K562 (cell line): ENCODE data around the gene ZNF718. TPM values are rescaled to one million over a fixed set of nuclear protein-coding genes. Genes with fewer than 3 reads are reported as not detected.

Experiments
- ATAC-seq: fragments of 200-7000 bp; cut with Tn5 transposase; 3 replicates; pipeline ENCODE4 v1.9.1; 2020; ENCODE audit warnings: moderate library complexity
- BruUV-seq: library from RNA; stranded (reverse); fragments of 400-500 nt; replicated peaks from 2 replicates; lab custom pipeline; 2021; lab: Mats Ljungman, UMichigan
- CTCF ChIA-PET: fragments of 300-600 bp; formaldehyde crosslinking; extraction: SDS; loops from one replicate; lab custom pipeline; 2021; ENCODE audit warnings: low intra/inter-chr PET ratio; lab: Yijun Ruan, JAX
- POLR2A ChIA-PET: fragments of 300-600, 350-650 bp; sonication (Branson Sonifier 250); formaldehyde crosslinking; extraction: SDS; loops from one replicate; lab custom pipeline; 2021; ENCODE audit warnings: antibody characterized with exemption, inconsistent platforms; lab: Yijun Ruan, JAX
- DNase-seq, 4 experiments: peaks; one replicate each; pipeline versions ENCODE4 v3.0.0 to v3.0.0-alpha.2; 2011 to 2018; ENCODE audit warnings: low spot score in 3 of 4, mixed read lengths in 3 of 4; ENCODE audit errors: extremely low read depth in 1 of 4
- FAIRE-seq: peaks from 2 replicates; lab custom pipeline; 2011; peaks lifted over from hg19 to GRCh38; lab: Jason Lieb, UNC
- H2AFZ ChIP-seq: 2 replicates; pipeline ENCODE4 v1.6.0; 2011; ENCODE audit warnings: low read depth, low read length, control low read depth, inconsistent platforms
- H3K27ac ChIP-seq: fragments of 200-600 bp; 3 replicates; pipeline ENCODE4 v1.8.0; 2011; ENCODE audit warnings: low read depth, mild to moderate bottlenecking, control low read depth, inconsistent platforms, low read length, moderate library complexity, mixed read lengths; ENCODE audit errors: extremely low read depth
- H3K27me3 ChIP-seq, 2 experiments: fragments of 300-600 bp in 1 of 2; 2 replicates in 1 of 2; 3 replicates in 1 of 2; pipeline versions ENCODE4 v1.6.0 to v1.8.0; 2011; ENCODE audit warnings: inconsistent platforms in 2 of 2, low read length in 2 of 2, mild to moderate bottlenecking in 1 of 2, mixed read lengths in 1 of 2, moderate library complexity in 1 of 2; ENCODE audit not compliant: control insufficient read depth in 2 of 2, insufficient read depth in 2 of 2
- H3K36me3 ChIP-seq: fragments of 300-600 bp; 3 replicates; pipeline ENCODE4 v1.8.0; 2011; ENCODE audit warnings: mild to moderate bottlenecking, low read length, inconsistent platforms; ENCODE audit not compliant: control insufficient read depth, insufficient read depth
- H3K4me1 ChIP-seq, 2 experiments: fragments of 200-600 bp in 1 of 2; replicated peaks in 1 of 2; 2 replicates in 1 of 2; 3 replicates in 1 of 2; pipeline versions ENCODE4 v1.5.1 to v1.8.0; 2011; ENCODE audit warnings: inconsistent platforms in 2 of 2, low read length in 2 of 2, mild to moderate bottlenecking in 1 of 2, mixed read lengths in 1 of 2, moderate library complexity in 1 of 2; ENCODE audit not compliant: control insufficient read depth in 2 of 2, insufficient read depth in 2 of 2
- H3K4me2 ChIP-seq: 2 replicates; pipeline ENCODE4 v1.6.1; 2011; ENCODE audit warnings: low read length, control low read depth, inconsistent platforms, mixed read lengths; ENCODE audit not compliant: insufficient read depth
- H3K4me3 ChIP-seq: fragments of 200-600 bp; sonication (generic), shearing (Covaris generic); 2 replicates; pipeline ENCODE4 v1.5.1; 2016; ENCODE audit warnings: control low read depth, inconsistent platforms
- H3K79me2 ChIP-seq: fragments of 200-600 bp; 3 replicates; pipeline ENCODE4 v1.8.0; 2011; ENCODE audit warnings: low read length, inconsistent platforms; ENCODE audit not compliant: control insufficient read depth, insufficient read depth
- H3K9ac ChIP-seq, 2 experiments: 2 replicates each; pipeline versions ENCODE4 v1.6.0 to v1.6.1; 2011; ENCODE audit warnings: low read depth in 2 of 2, low read length in 2 of 2, control low read depth in 1 of 2, inconsistent platforms in 1 of 2, mild to moderate bottlenecking in 1 of 2, mixed read lengths in 1 of 2; ENCODE audit not compliant: insufficient read depth in 1 of 2
- H3K9me1 ChIP-seq: one replicate; pipeline ENCODE4 v1.6.0; 2011; ENCODE audit warnings: inconsistent platforms, mild to moderate bottlenecking, low read length, moderate library complexity; ENCODE audit not compliant: control insufficient read depth, insufficient read depth
- H3K9me3 ChIP-seq: replicated peaks from 2 replicates; pipeline ENCODE4 v1.5.1; 2011; ENCODE audit warnings: low read depth, low read length, inconsistent platforms; ENCODE audit not compliant: control insufficient read depth, insufficient read depth
- H4K20me1 ChIP-seq: replicated peaks from 2 replicates; pipeline ENCODE4 v1.6.1; 2011; ENCODE audit warnings: low read length, inconsistent platforms, mixed read lengths; ENCODE audit not compliant: control insufficient read depth, insufficient read depth
- BCL6 ChIP-seq: fragments of 250-450 bp; sonication (Bioruptor Pico); IDR thresholded peaks from 2 replicates; pipeline ENCODE4 v1.4.0; 2020
- CBX2 ChIP-seq: fragments of 200-600 bp; sonication (generic); IDR thresholded peaks from one replicate; pipeline ENCODE4 v1.6.1; 2012; ENCODE audit warnings: mild to moderate bottlenecking, low read length, inconsistent platforms; ENCODE audit not compliant: insufficient read depth, poor library complexity, severe bottlenecking
- CC2D1A ChIP-seq: fragments of 450-650 bp; IDR thresholded peaks from 2 replicates; pipeline ENCODE4 v1.6.1; 2017; ENCODE audit warnings: mild to moderate bottlenecking
- GABPB1 ChIP-seq: sonication (generic); formaldehyde crosslinking; IDR thresholded peaks from 2 replicates; pipeline ENCODE4 v1.8.0; 2022; ENCODE audit warnings: mild to moderate bottlenecking, missing genetic modification reagents
- HES1 ChIP-seq: fragments of 450-650 bp; IDR thresholded peaks from 2 replicates; pipeline ENCODE4 v1.6.1; 2016; ENCODE audit warnings: low read depth, mild to moderate bottlenecking, moderate library complexity
- KLF6 ChIP-seq: fragments of 250-450 bp; sonication (Bioruptor Pico); IDR thresholded peaks from 2 replicates; pipeline ENCODE4 v1.4.0; 2020; ENCODE audit warnings: mild to moderate bottlenecking, moderate library complexity, borderline replicate concordance
- PREB ChIP-seq: sonication (generic); formaldehyde crosslinking; IDR thresholded peaks from 2 replicates; pipeline ENCODE4 v1.8.1; 2023; ENCODE audit warnings: mild to moderate bottlenecking, missing genetic modification reagents
- PTBP1 ChIP-seq: fragments of 200-400 bp; formaldehyde crosslinking; IDR thresholded peaks from 2 replicates; pipeline ENCODE4 v1.6.1; 2017; ENCODE audit warnings: low read depth, low read length
- TAL1 ChIP-seq: fragments of 450-650 bp; IDR thresholded peaks from 2 replicates; pipeline ENCODE4 v1.6.1; 2016; ENCODE audit warnings: mild to moderate bottlenecking
- ZNF551 ChIP-seq: fragments of 250-450 bp; sonication (Bioruptor Pico); IDR thresholded peaks from 2 replicates; pipeline ENCODE4 v1.5.0; 2021; ENCODE audit warnings: mild to moderate bottlenecking, moderate library complexity
- WGBS: fragments of 100-300 bp; shearing (Covaris generic); methylation state at CpG from one replicate; pipeline ENCODE4 v1.1.6; 2016; ENCODE audit warnings: low coverage, mixed read lengths; ENCODE audit not compliant: insufficient coverage; ENCODE audit errors: missing lambda C conversion rate; 5-methylcytosine and 5-hydroxymethylcytosine counted together
- in situ Hi-C: fragments of 300-500 bp; cut with MboI; formaldehyde crosslinking; loops from 4 replicates; pipeline ENCODE4 v1.15.0; 2018; ENCODE audit warnings: inconsistent platforms, mixed read lengths
- intact Hi-C: fragments of 100-400 bp; cut with micrococcal nuclease; formaldehyde crosslinking; loops from 2 replicates; pipeline ENCODE4 v1.14.2; 2022
- polyA plus RNA-seq, 8 experiments: library from polyadenylated mRNA; depleted of rRNA in 4 of 8; stranded (reverse) in 5 of 8; unstranded in 3 of 8; fragments of >200 nt; fragmentation: Nextera tagmentation in 2 of 8; fragmentation: Illumina TruSeq in 1 of 8; extraction: Ambion mirVana in 2 of 8; extraction: Trizol in 1 of 8; gene quantifications; 2 replicates each; pipeline versions ENCODE4 v1.2.1 to v1.2.3, GENCODE V29; 2011 to 2014; ENCODE audit warnings: inconsistent platforms in 1 of 8, missing spikeins in 1 of 8
- total RNA-seq, 7 experiments: library from RNA; depleted of rRNA in 6 of 7; stranded (reverse); fragments of >200 nt in 6 of 7; fragmentation: Illumina TruSeq in 2 of 7; extraction: Trizol in 2 of 7; gene quantifications; 2 replicates each; pipeline versions ENCODE4 v1.2.1 to v1.2.3, GENCODE V29; 2011 to 2021; ENCODE audit warnings: low replicate concordance in 1 of 7
- TF ChIP-seq, protein P1 (sequence below), 2 experiments: IDR thresholded peaks in 1 of 2; conservative IDR thresholded peaks in 1 of 2; 2 replicates each; pipeline ENCODE4 v1.6.1; 2016; ENCODE audit warnings: low read depth in 2 of 2, mild to moderate bottlenecking in 1 of 2, missing compliant biosample characterization in 1 of 2, missing genetic modification characterization in 1 of 2, moderate library complexity in 1 of 2

ZNF718 gene
- total and polyA plus RNA-seq, 9 of the 15 experiments (the other 6 are each of a cell fraction or from before 2014, with no cell fraction given) = 1.00 to 5.3 (median 2.7) TPM

- Histone ChIP-seq H3K9me1 (no peaks in the 10 kb centered on the region), H2AFZ (no peak overlapping the region), H3K36me3 (no peaks in the 10 kb centered on the region), H3K9me3 (peaks cover 2% of the 10 kb centered on the region; the same call in 1 of the 2 replicates), H3K4me2 (no peak overlapping the region), H3K4me3 (no peak overlapping the region), H4K20me1 (no peaks in the 10 kb centered on the region), H3K79me2 (no peaks in the 10 kb centered on the region), H3K9ac (no peak overlapping the region), H3K27me3 (no peaks in the 10 kb centered on the region)
- CTCF ChIA-PET = no interaction called here
- intact Hi-C loops = no loop called here
- in situ Hi-C loops = no loop called here
- no peak for FAIRE-seq
- BruUV-seq = no TSS peak
- no peak for DNase-seq
- POLR2A ChIA-PET = no interaction called here
- TF ChIP-seq KLF6 (CRISPR knock-in tag) (no peak), ZNF551 (CRISPR knock-in tag) (no peak), TAL1 (no peak)
- TF ChIP-seq, all 486 proteins: peak for 0
- no peaks in the 10 kb centered on the region for H3K4me1 ChIP-seq
- H3K27ac ChIP-seq = no peak overlapping the region
- ATAC-seq = no peak
Measured at GRCh38 chr4:114149-114548, 10.2 kb upstream of the ZNF718 start.

- BruUV-seq = no TSS peak
- Histone ChIP-seq H3K9me1 (no peaks in the 10 kb centered on the region), H3K36me3 (no peaks in the 10 kb centered on the region), H3K9me3 (peaks cover 2% of the 10 kb centered on the region; the same call in 1 of the 2 replicates), H3K27ac (no peak overlapping the region), H3K4me3 (no peak overlapping the region), H3K79me2 (no peaks in the 10 kb centered on the region), H3K4me2 (no peak overlapping the region), H3K4me1 (no peaks in the 10 kb centered on the region), H2AFZ (no peak overlapping the region)
- in situ Hi-C loops (no loop called here), intact Hi-C loops (no loop called here)
- no peak for DNase-seq
- ChIA-PET POLR2A (interaction anchor here (0.6 to 1.5 kb wide), 2 partner anchors 8 to 538 kb away, joined by 3 to 7 read pairs; partner anchors contain the start of gene ZNF718), CTCF (no interaction called here)
- 0% methylated on average over 1 of the region's 1 CpG for WGBS
- no peak for FAIRE-seq
- ATAC-seq = no peak
- no peak for TF ChIP-seq CBX2
- TF ChIP-seq PTBP1 = no peak
- no peak for TF ChIP-seq CC2D1A
- no peak for TF ChIP-seq BCL6 (CRISPR knock-in tag)
- no peak for TF ChIP-seq PREB (CRISPR knock-in tag)
- TF ChIP-seq, protein P1, sequence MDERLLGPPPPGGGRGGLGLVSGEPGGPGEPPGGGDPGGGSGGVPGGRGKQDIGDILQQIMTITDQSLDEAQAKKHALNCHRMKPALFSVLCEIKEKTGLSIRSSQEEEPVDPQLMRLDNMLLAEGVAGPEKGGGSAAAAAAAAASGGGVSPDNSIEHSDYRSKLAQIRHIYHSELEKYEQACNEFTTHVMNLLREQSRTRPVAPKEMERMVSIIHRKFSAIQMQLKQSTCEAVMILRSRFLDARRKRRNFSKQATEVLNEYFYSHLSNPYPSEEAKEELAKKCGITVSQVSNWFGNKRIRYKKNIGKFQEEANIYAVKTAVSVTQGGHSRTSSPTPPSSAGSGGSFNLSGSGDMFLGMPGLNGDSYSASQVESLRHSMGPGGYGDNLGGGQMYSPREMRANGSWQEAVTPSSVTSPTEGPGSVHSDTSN (CRISPR knock-in tag; IDR thresholded peaks at IDR 0.05; ENCODE audit: low read depth) = no peak
- TF ChIP-seq, protein P1 (tag; conservative IDR thresholded peaks at IDR 0.05; ENCODE audit: low read depth) = no peak
- TF ChIP-seq HES1 = no peak
- no peak for TF ChIP-seq GABPB1 (CRISPR knock-in tag)
- TF ChIP-seq, all 486 proteins: peak for 0
- Histone ChIP-seq H4K20me1 (no peaks in the 10 kb centered on the region), H3K27me3 (no peaks in the 10 kb centered on the region), H3K9ac (no peak overlapping the region)
Measured at GRCh38 chr4:116499-116898, 7.8 kb upstream of the ZNF718 start.
